ENCODE measurements around the gene FGF2.

DNA sequence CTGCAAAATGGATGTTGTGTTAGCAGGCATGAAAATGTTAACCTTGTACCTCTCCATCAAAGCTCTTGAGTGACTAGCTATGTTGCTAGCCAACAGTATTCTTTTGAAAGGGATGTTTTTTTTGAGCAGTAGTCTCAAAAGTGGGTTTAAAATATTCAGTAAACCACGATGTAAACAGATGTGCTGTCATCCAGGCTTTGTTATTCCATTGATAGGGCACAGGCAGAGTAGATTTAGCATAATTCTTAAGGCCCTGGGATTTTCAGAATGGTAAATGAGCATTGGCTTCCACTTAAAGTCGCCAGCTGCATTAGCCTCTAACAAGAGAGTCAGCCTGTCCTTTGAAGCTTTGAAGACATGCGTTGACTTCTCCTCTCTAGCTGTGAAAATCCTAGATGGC, 18.4 kb downstream of the FGF2 start:
- no peak for TF ChIP-seq POLR2A (IDR thresholded peaks at IDR 0.05)
- TF ChIP-seq, protein P1, sequence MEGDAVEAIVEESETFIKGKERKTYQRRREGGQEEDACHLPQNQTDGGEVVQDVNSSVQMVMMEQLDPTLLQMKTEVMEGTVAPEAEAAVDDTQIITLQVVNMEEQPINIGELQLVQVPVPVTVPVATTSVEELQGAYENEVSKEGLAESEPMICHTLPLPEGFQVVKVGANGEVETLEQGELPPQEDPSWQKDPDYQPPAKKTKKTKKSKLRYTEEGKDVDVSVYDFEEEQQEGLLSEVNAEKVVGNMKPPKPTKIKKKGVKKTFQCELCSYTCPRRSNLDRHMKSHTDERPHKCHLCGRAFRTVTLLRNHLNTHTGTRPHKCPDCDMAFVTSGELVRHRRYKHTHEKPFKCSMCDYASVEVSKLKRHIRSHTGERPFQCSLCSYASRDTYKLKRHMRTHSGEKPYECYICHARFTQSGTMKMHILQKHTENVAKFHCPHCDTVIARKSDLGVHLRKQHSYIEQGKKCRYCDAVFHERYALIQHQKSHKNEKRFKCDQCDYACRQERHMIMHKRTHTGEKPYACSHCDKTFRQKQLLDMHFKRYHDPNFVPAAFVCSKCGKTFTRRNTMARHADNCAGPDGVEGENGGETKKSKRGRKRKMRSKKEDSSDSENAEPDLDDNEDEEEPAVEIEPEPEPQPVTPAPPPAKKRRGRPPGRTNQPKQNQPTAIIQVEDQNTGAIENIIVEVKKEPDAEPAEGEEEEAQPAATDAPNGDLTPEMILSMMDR (IDR thresholded peaks at IDR 0.05) = no peak
